K562 (cell line): ENCODE results near the gene CHRNA9. TPM values are rescaled to one million over a fixed set of nuclear protein-coding genes. Genes with fewer than 3 reads are reported as not detected.

Source experiments
- ATAC-seq: fragments of 200-7000 bp; cut with Tn5 transposase; 3 replicates; pipeline ENCODE4 v1.9.1; 2020; ENCODE audit warnings: moderate library complexity
- BruUV-seq: library from RNA; stranded (reverse); fragments of 400-500 nt; replicated peaks from 2 replicates; lab custom pipeline; 2021; lab: Mats Ljungman, UMichigan
- CTCF ChIA-PET: fragments of 300-600 bp; formaldehyde crosslinking; extraction: SDS; loops from one replicate; lab custom pipeline; 2021; ENCODE audit warnings: low intra/inter-chr PET ratio; lab: Yijun Ruan, JAX
- POLR2A ChIA-PET: fragments of 300-600, 350-650 bp; sonication (Branson Sonifier 250); formaldehyde crosslinking; extraction: SDS; loops from one replicate; lab custom pipeline; 2021; ENCODE audit warnings: antibody characterized with exemption, inconsistent platforms; lab: Yijun Ruan, JAX
- DNase-seq, 4 experiments: peaks; one replicate each; pipeline versions ENCODE4 v3.0.0 to v3.0.0-alpha.2; 2011 to 2018; ENCODE audit warnings: low spot score in 3 of 4, mixed read lengths in 3 of 4; ENCODE audit errors: extremely low read depth in 1 of 4
- FAIRE-seq: peaks from 2 replicates; lab custom pipeline; 2011; peaks lifted over from hg19 to GRCh38; lab: Jason Lieb, UNC
- H2AFZ ChIP-seq: 2 replicates; pipeline ENCODE4 v1.6.0; 2011; ENCODE audit warnings: low read depth, low read length, control low read depth, inconsistent platforms
- H3K27ac ChIP-seq: fragments of 200-600 bp; 3 replicates; pipeline ENCODE4 v1.8.0; 2011; ENCODE audit warnings: low read depth, mild to moderate bottlenecking, control low read depth, inconsistent platforms, low read length, moderate library complexity, mixed read lengths; ENCODE audit errors: extremely low read depth
- H3K27me3 ChIP-seq, 2 experiments: fragments of 300-600 bp in 1 of 2; 2 replicates in 1 of 2; 3 replicates in 1 of 2; pipeline versions ENCODE4 v1.6.0 to v1.8.0; 2011; ENCODE audit warnings: inconsistent platforms in 2 of 2, low read length in 2 of 2, mild to moderate bottlenecking in 1 of 2, mixed read lengths in 1 of 2, moderate library complexity in 1 of 2; ENCODE audit not compliant: control insufficient read depth in 2 of 2, insufficient read depth in 2 of 2
- H3K36me3 ChIP-seq: fragments of 300-600 bp; 3 replicates; pipeline ENCODE4 v1.8.0; 2011; ENCODE audit warnings: mild to moderate bottlenecking, low read length, inconsistent platforms; ENCODE audit not compliant: control insufficient read depth, insufficient read depth
- H3K4me1 ChIP-seq, 2 experiments: fragments of 200-600 bp in 1 of 2; replicated peaks in 1 of 2; 2 replicates in 1 of 2; 3 replicates in 1 of 2; pipeline versions ENCODE4 v1.5.1 to v1.8.0; 2011; ENCODE audit warnings: inconsistent platforms in 2 of 2, low read length in 2 of 2, mild to moderate bottlenecking in 1 of 2, mixed read lengths in 1 of 2, moderate library complexity in 1 of 2; ENCODE audit not compliant: control insufficient read depth in 2 of 2, insufficient read depth in 2 of 2
- H3K4me2 ChIP-seq: 2 replicates; pipeline ENCODE4 v1.6.1; 2011; ENCODE audit warnings: low read length, control low read depth, inconsistent platforms, mixed read lengths; ENCODE audit not compliant: insufficient read depth
- H3K4me3 ChIP-seq: fragments of 200-600 bp; sonication (generic), shearing (Covaris generic); 2 replicates; pipeline ENCODE4 v1.5.1; 2016; ENCODE audit warnings: control low read depth, inconsistent platforms
- H3K79me2 ChIP-seq: fragments of 200-600 bp; 3 replicates; pipeline ENCODE4 v1.8.0; 2011; ENCODE audit warnings: low read length, inconsistent platforms; ENCODE audit not compliant: control insufficient read depth, insufficient read depth
- H3K9ac ChIP-seq, 2 experiments: 2 replicates each; pipeline versions ENCODE4 v1.6.0 to v1.6.1; 2011; ENCODE audit warnings: low read depth in 2 of 2, low read length in 2 of 2, control low read depth in 1 of 2, inconsistent platforms in 1 of 2, mild to moderate bottlenecking in 1 of 2, mixed read lengths in 1 of 2; ENCODE audit not compliant: insufficient read depth in 1 of 2
- H3K9me1 ChIP-seq: one replicate; pipeline ENCODE4 v1.6.0; 2011; ENCODE audit warnings: inconsistent platforms, mild to moderate bottlenecking, low read length, moderate library complexity; ENCODE audit not compliant: control insufficient read depth, insufficient read depth
- H3K9me3 ChIP-seq: replicated peaks from 2 replicates; pipeline ENCODE4 v1.5.1; 2011; ENCODE audit warnings: low read depth, low read length, inconsistent platforms; ENCODE audit not compliant: control insufficient read depth, insufficient read depth
- H4K20me1 ChIP-seq: replicated peaks from 2 replicates; pipeline ENCODE4 v1.6.1; 2011; ENCODE audit warnings: low read length, inconsistent platforms, mixed read lengths; ENCODE audit not compliant: control insufficient read depth, insufficient read depth
- SIN3A ChIP-seq, 2 experiments: fragments of 150-350 bp in 1 of 2; IDR thresholded peaks; 2 replicates each; pipeline ENCODE4 v1.6.1; 2011 to 2016; ENCODE audit warnings: borderline replicate concordance in 2 of 2, low read depth in 2 of 2, low read length in 2 of 2, mild to moderate bottlenecking in 2 of 2, moderate library complexity in 2 of 2; ENCODE audit not compliant: control insufficient read depth in 1 of 2
- TCFL5 ChIP-seq: fragments of 250-450 bp; sonication (Bioruptor Pico); conservative IDR thresholded peaks from 2 replicates; pipeline ENCODE4 v1.6.1; 2021; ENCODE audit warnings: mild to moderate bottlenecking, moderate library complexity, matching md5 sums
- WGBS: fragments of 100-300 bp; shearing (Covaris generic); methylation state at CpG from one replicate; pipeline ENCODE4 v1.1.6; 2016; ENCODE audit warnings: low coverage, mixed read lengths; ENCODE audit not compliant: insufficient coverage; ENCODE audit errors: missing lambda C conversion rate; 5-methylcytosine and 5-hydroxymethylcytosine counted together
- in situ Hi-C: fragments of 300-500 bp; cut with MboI; formaldehyde crosslinking; loops from 4 replicates; pipeline ENCODE4 v1.15.0; 2018; ENCODE audit warnings: inconsistent platforms, mixed read lengths
- intact Hi-C: fragments of 100-400 bp; cut with micrococcal nuclease; formaldehyde crosslinking; loops from 2 replicates; pipeline ENCODE4 v1.14.2; 2022
- polyA plus RNA-seq, 8 experiments: library from polyadenylated mRNA; depleted of rRNA in 4 of 8; stranded (reverse) in 5 of 8; unstranded in 3 of 8; fragments of >200 nt; fragmentation: Nextera tagmentation in 2 of 8; fragmentation: Illumina TruSeq in 1 of 8; extraction: Ambion mirVana in 2 of 8; extraction: Trizol in 1 of 8; gene quantifications; 2 replicates each; pipeline versions ENCODE4 v1.2.1 to v1.2.3, GENCODE V29; 2011 to 2014; ENCODE audit warnings: inconsistent platforms in 1 of 8, missing spikeins in 1 of 8
- total RNA-seq, 7 experiments: library from RNA; depleted of rRNA in 6 of 7; stranded (reverse); fragments of >200 nt in 6 of 7; fragmentation: Illumina TruSeq in 2 of 7; extraction: Trizol in 2 of 7; gene quantifications; 2 replicates each; pipeline versions ENCODE4 v1.2.1 to v1.2.3, GENCODE V29; 2011 to 2021; ENCODE audit warnings: low replicate concordance in 1 of 7
- TF ChIP-seq, protein P1 (sequence below), 3 experiments: IDR thresholded peaks in 2 of 3; conservative IDR thresholded peaks in 1 of 3; 2 replicates each; pipeline ENCODE4 v1.5.1; 2011 to 2012; ENCODE audit warnings: low read length in 3 of 3, mild to moderate bottlenecking in 3 of 3, control low read depth in 2 of 3, improper control_type of control experiment in 1 of 3, inconsistent platforms in 1 of 3, low read depth in 1 of 3, mixed read lengths in 1 of 3, moderate library complexity in 1 of 3; ENCODE audit not compliant: insufficient read depth in 2 of 3
- TF ChIP-seq, protein P2 (sequence below): sonication (generic); formaldehyde crosslinking; IDR thresholded peaks from 2 replicates; pipeline ENCODE4 v1.4.0; 2020; ENCODE audit warnings: mild to moderate bottlenecking, missing genetic modification reagents
- TF ChIP-seq, protein P3 (sequence below): IDR thresholded peaks from 3 replicates; pipeline ENCODE4 v1.6.1; 2011; ENCODE audit warnings: borderline replicate concordance, mild to moderate bottlenecking; ENCODE audit not compliant: insufficient read length, insufficient read depth
- TF ChIP-seq, protein P4 (sequence below): IDR thresholded peaks from 2 replicates; pipeline ENCODE4 v1.6.1; 2011; ENCODE audit not compliant: insufficient read length; ENCODE audit errors: extremely low read depth
- TF ChIP-seq, protein P5 (sequence below): sonication (generic); formaldehyde crosslinking; IDR thresholded peaks from 2 replicates; pipeline ENCODE4 v1.8.1; 2023; ENCODE audit warnings: mild to moderate bottlenecking, missing genetic modification reagents

CHRNA9 gene
- total and polyA plus RNA-seq, 9 of the 15 experiments (the other 6 are each of a cell fraction or from before 2014, with no cell fraction given) = not detected

DNA sequence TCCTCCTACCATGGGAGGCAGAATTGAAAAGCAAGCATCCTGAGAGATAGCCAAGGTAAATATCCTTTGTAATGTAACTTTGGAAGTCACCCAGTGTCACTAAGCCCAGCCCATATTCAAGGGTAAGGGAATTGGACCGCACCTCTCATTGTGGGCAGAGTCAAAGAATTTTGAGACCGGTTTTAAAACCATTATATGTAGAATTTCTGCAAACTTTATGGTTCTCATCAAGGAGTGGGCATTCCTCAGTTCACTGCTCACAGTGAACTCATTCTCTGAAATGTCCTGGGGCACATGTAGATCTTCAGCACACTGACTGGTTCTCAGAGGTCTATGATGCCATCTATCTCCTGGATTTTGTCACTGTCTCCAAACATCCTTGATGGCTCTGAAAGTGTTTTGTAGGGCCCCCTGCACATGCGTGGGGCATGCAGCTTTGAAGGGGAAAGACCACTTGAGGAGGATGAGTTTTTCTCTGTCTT, 35.3 kb upstream of the CHRNA9 start (continued):
- TF ChIP-seq, protein P1, sequence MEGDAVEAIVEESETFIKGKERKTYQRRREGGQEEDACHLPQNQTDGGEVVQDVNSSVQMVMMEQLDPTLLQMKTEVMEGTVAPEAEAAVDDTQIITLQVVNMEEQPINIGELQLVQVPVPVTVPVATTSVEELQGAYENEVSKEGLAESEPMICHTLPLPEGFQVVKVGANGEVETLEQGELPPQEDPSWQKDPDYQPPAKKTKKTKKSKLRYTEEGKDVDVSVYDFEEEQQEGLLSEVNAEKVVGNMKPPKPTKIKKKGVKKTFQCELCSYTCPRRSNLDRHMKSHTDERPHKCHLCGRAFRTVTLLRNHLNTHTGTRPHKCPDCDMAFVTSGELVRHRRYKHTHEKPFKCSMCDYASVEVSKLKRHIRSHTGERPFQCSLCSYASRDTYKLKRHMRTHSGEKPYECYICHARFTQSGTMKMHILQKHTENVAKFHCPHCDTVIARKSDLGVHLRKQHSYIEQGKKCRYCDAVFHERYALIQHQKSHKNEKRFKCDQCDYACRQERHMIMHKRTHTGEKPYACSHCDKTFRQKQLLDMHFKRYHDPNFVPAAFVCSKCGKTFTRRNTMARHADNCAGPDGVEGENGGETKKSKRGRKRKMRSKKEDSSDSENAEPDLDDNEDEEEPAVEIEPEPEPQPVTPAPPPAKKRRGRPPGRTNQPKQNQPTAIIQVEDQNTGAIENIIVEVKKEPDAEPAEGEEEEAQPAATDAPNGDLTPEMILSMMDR (IDR thresholded peaks at IDR 0.05 in 2 of 3, conservative IDR thresholded peaks at IDR 0.05 in 1 of 3; ENCODE audit: insufficient read depth in 2 of 3, low read depth in 1 of 3, low read length in 3 of 3) = peak in 2 of 3 experiments; percentile 16 to 41; a peak in 2 of 6 replicates
- no peak for TF ChIP-seq TCFL5
- TF ChIP-seq, protein P2, sequence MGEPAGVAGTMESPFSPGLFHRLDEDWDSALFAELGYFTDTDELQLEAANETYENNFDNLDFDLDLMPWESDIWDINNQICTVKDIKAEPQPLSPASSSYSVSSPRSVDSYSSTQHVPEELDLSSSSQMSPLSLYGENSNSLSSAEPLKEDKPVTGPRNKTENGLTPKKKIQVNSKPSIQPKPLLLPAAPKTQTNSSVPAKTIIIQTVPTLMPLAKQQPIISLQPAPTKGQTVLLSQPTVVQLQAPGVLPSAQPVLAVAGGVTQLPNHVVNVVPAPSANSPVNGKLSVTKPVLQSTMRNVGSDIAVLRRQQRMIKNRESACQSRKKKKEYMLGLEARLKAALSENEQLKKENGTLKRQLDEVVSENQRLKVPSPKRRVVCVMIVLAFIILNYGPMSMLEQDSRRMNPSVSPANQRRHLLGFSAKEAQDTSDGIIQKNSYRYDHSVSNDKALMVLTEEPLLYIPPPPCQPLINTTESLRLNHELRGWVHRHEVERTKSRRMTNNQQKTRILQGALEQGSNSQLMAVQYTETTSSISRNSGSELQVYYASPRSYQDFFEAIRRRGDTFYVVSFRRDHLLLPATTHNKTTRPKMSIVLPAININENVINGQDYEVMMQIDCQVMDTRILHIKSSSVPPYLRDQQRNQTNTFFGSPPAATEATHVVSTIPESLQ (CRISPR knock-in tag) = no peak

DNA sequence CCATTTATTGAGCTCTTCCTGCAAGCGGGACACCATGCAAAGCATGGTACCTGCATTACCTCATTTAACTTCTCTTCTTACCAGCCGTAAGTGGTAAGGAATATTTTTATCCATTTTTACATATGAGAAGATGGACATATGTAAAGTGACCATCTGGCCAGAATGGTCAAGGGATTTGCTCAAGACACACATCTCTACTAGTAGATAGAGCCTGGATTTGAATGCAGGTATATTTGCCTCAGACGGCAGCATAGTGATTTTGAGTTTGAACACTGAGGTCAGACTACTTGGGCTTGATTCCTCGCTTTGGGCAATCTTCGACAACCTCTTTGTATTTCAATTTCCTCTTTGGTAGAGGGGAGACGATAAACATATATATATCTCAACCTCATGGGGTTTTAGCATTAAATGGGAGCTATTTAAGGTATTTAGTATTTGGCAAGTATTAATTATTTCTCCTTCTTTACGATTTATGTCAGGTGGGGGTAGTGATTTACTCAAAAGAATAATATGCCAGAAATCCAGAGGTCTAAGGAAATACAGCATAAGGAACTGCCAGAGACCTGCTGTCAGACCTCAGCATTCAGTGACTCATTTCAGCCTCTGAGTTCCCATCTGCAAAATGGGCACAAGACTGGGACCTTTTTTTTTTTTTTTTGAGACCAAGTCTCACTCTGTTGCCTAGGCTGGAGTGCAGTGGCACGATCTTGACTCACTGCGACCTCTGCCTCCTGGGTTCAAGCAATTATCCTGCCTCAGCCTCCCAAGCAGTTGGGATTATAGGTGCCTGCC, 34.6 kb upstream of the CHRNA9 start:
- Histone ChIP-seq H3K79me2 (no peaks in the 10 kb centered on the region), H3K4me1 (no peaks in the 10 kb centered on the region), H3K27me3 (no peaks in the 10 kb centered on the region), H2AFZ (no peak overlapping the region), H3K9me3 (0 out of 2 replicates have a peak, but pooled peaks cover 6% of the 10 kb centered on the region), H3K4me2 (no peak overlapping the region), H3K4me3 (no peak overlapping the region), H3K27ac (no peak overlapping the region), H3K36me3 (no peaks in the 10 kb centered on the region), H3K9ac (no peak overlapping the region), H4K20me1 (no peaks in the 10 kb centered on the region), H3K9me1 (no peaks in the 10 kb centered on the region)
- POLR2A ChIA-PET = interaction anchor here (0.5 to 0.7 kb wide), 3 partner anchors 12 to 62 kb away, joined by 3 to 4 read pairs (median 3); no protein-coding TSS in a partner anchor
- ATAC-seq (no peak), FAIRE-seq (no peak), DNase-seq (no peak)
- WGBS = 58% methylated on average over 9 of the region's 9 CpGs
- CTCF ChIA-PET = interaction anchor here (0.6 kb wide), 1 partner anchor 151 kb away, joined by 6 read pairs; no protein-coding TSS in a partner anchor
- no TSS peak for BruUV-seq
- in situ Hi-C loops = no loop called here
- intact Hi-C loops = no loop called here
- TF ChIP-seq, protein P3, sequence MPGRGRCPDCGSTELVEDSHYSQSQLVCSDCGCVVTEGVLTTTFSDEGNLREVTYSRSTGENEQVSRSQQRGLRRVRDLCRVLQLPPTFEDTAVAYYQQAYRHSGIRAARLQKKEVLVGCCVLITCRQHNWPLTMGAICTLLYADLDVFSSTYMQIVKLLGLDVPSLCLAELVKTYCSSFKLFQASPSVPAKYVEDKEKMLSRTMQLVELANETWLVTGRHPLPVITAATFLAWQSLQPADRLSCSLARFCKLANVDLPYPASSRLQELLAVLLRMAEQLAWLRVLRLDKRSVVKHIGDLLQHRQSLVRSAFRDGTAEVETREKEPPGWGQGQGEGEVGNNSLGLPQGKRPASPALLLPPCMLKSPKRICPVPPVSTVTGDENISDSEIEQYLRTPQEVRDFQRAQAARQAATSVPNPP = no peak
- TF ChIP-seq SIN3A (IDR thresholded peaks at IDR 0.05; ENCODE audit: borderline replicate concordance in 2 of 2, control insufficient read depth in 1 of 2, low read depth in 2 of 2, low read length in 2 of 2) = no peak
- TF ChIP-seq, protein P4, sequence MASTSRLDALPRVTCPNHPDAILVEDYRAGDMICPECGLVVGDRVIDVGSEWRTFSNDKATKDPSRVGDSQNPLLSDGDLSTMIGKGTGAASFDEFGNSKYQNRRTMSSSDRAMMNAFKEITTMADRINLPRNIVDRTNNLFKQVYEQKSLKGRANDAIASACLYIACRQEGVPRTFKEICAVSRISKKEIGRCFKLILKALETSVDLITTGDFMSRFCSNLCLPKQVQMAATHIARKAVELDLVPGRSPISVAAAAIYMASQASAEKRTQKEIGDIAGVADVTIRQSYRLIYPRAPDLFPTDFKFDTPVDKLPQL = no peak
- TF ChIP-seq, protein P5, sequence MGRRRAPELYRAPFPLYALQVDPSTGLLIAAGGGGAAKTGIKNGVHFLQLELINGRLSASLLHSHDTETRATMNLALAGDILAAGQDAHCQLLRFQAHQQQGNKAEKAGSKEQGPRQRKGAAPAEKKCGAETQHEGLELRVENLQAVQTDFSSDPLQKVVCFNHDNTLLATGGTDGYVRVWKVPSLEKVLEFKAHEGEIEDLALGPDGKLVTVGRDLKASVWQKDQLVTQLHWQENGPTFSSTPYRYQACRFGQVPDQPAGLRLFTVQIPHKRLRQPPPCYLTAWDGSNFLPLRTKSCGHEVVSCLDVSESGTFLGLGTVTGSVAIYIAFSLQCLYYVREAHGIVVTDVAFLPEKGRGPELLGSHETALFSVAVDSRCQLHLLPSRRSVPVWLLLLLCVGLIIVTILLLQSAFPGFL (CRISPR knock-in tag) = no peak
